H1 (cell line): ENCODE results near the gene MSN. TPM values are rescaled to one million over a fixed set of nuclear protein-coding genes. Genes with fewer than 3 reads are reported as not detected.

Experiments used
- CTCF ChIA-PET: fragments of 300-600 bp; sonication (Branson Sonifier 250); formaldehyde crosslinking; loops from one replicate; lab custom pipeline; 2021; ENCODE audit not compliant: partially characterized antibody; lab: Charles Lee
- POLR2A ChIA-PET: fragments of 300-600 bp; sonication (Branson Sonifier 250); formaldehyde crosslinking; loops from one replicate; lab custom pipeline; 2021; ENCODE audit warnings: inconsistent platforms; ENCODE audit not compliant: partially characterized antibody; lab: Charles Lee
- DNase-seq, 2 experiments: peaks; one replicate each; pipeline versions ENCODE4 v3.0.0 to v3.0.0-alpha.2; 2010 to 2022; ENCODE audit warnings: low spot score in 2 of 2, low read depth in 1 of 2, mixed read lengths in 1 of 2
- FAIRE-seq: peaks from 2 replicates; lab custom pipeline; 2011; peaks lifted over from hg19 to GRCh38; lab: Jason Lieb, UNC
- H2AFZ ChIP-seq: 2 replicates; pipeline ENCODE4 v1.8.1; 2012; ENCODE audit warnings: low read length, inconsistent platforms
- H2AK5ac ChIP-seq: 2 replicates; pipeline ENCODE4 v1.6.1; 2013; ENCODE audit warnings: low read depth, low read length
- H2BK120ac ChIP-seq: replicated peaks from 2 replicates; pipeline ENCODE3; 2013; ENCODE audit warnings: low read depth, low read length, inconsistent platforms
- H2BK12ac ChIP-seq: 2 replicates; pipeline ENCODE4 v1.6.1; 2013; ENCODE audit warnings: low read depth, low read length
- H2BK15ac ChIP-seq: 2 replicates; pipeline ENCODE4 v1.6.1; 2013; ENCODE audit warnings: low read length
- H2BK20ac ChIP-seq: 2 replicates; pipeline ENCODE4 v1.6.1; 2013; ENCODE audit warnings: low read length
- H2BK5ac ChIP-seq: 2 replicates; pipeline ENCODE4 v1.6.1; 2013; ENCODE audit warnings: low read depth, low read length
- H3K14ac ChIP-seq: 2 replicates; pipeline ENCODE4 v1.6.1; 2013; ENCODE audit warnings: inconsistent platforms; ENCODE audit not compliant: insufficient read length
- H3K18ac ChIP-seq: 2 replicates; pipeline ENCODE4 v1.6.1; 2013; ENCODE audit warnings: low read length; ENCODE audit errors: extremely low read depth
- H3K23ac ChIP-seq: 2 replicates; pipeline ENCODE4 v1.6.1; 2013; ENCODE audit warnings: inconsistent platforms; ENCODE audit not compliant: insufficient read length
- H3K23me2 ChIP-seq: 2 replicates; pipeline ENCODE4 v1.6.1; 2013; ENCODE audit warnings: low read depth, low read length
- H3K27ac ChIP-seq: 2 replicates; pipeline ENCODE4 v1.6.1; 2011; ENCODE audit warnings: low read depth, low read length, inconsistent platforms
- H3K27me3 ChIP-seq, 4 experiments: replicated peaks in 1 of 4; 1 replicate in 1 of 4; 2 replicates in 3 of 4; pipeline versions ENCODE4 v1.6.1 to v1.8.1; 2011 to 2013; ENCODE audit warnings: low read length in 3 of 4, mild to moderate bottlenecking in 3 of 4, inconsistent platforms in 2 of 4, mixed read lengths in 2 of 4, moderate library complexity in 1 of 4; ENCODE audit not compliant: control insufficient read depth in 3 of 4, insufficient read depth in 3 of 4; ENCODE audit errors: extremely low read depth in 1 of 4
- H3K36me3 ChIP-seq, 4 experiments: 2 replicates each; pipeline versions ENCODE4 v1.6.1 to v1.8.1; 2011 to 2013; ENCODE audit warnings: mild to moderate bottlenecking in 4 of 4, low read length in 3 of 4, moderate library complexity in 2 of 4, control low read depth in 1 of 4, inconsistent platforms in 1 of 4; ENCODE audit not compliant: insufficient read depth in 4 of 4, control insufficient read depth in 2 of 4
- H3K4ac ChIP-seq: replicated peaks from 2 replicates; pipeline ENCODE3; 2013; ENCODE audit warnings: low read length, low read depth, mixed read lengths, inconsistent platforms; ENCODE audit not compliant: insufficient read length
- H3K4me1 ChIP-seq, 4 experiments: replicated peaks in 1 of 4; 1 replicate in 1 of 4; 2 replicates in 3 of 4; pipeline versions ENCODE4 v1.6.1 to v1.8.1; 2011 to 2013; ENCODE audit warnings: low read length in 3 of 4, inconsistent platforms in 2 of 4, mixed read lengths in 1 of 4; ENCODE audit not compliant: insufficient read depth in 4 of 4, control insufficient read depth in 3 of 4
- H3K4me2 ChIP-seq, 2 experiments: 2 replicates each; pipeline versions ENCODE4 v1.6.1 to v1.8.1; 2011 to 2013; ENCODE audit warnings: low read depth in 2 of 2, low read length in 2 of 2, control low read depth in 1 of 2, inconsistent platforms in 1 of 2, mild to moderate bottlenecking in 1 of 2; ENCODE audit not compliant: insufficient read depth in 1 of 2
- H3K4me3 ChIP-seq, 4 experiments: fragments of 200-600, 300-600 bp in 1 of 4; sonication (generic), shearing (Covaris generic), sonication (Bioruptor Twin) in 1 of 4; 2 replicates each; pipeline versions ENCODE4 v1.5.1 to v1.8.1; 2011 to 2016; ENCODE audit warnings: low read length in 4 of 4, low read depth in 3 of 4, control low read depth in 2 of 4, inconsistent platforms in 2 of 4, mild to moderate bottlenecking in 2 of 4, mixed read lengths in 1 of 4, moderate library complexity in 1 of 4; ENCODE audit not compliant: insufficient read depth in 2 of 4; ENCODE audit errors: extremely low read depth in 1 of 4
- H3K56ac ChIP-seq: replicated peaks from 2 replicates; pipeline ENCODE3; 2013; ENCODE audit warnings: low read depth, mild to moderate bottlenecking, mixed read lengths, low read length, inconsistent platforms; ENCODE audit not compliant: insufficient read length
- H3K79me1 ChIP-seq: 2 replicates; pipeline ENCODE4 v1.6.1; 2013; ENCODE audit warnings: low read depth, low read length, control low read depth
- H3K79me2 ChIP-seq, 2 experiments: 2 replicates each; pipeline versions ENCODE4 v1.6.1 to v1.8.1; 2012 to 2013; ENCODE audit warnings: low read length in 2 of 2, mild to moderate bottlenecking in 2 of 2, inconsistent platforms in 1 of 2; ENCODE audit not compliant: insufficient read depth in 2 of 2, control insufficient read depth in 1 of 2
- H3K9ac ChIP-seq, 4 experiments: replicated peaks in 1 of 4; 1 replicate in 1 of 4; 2 replicates in 3 of 4; pipeline versions ENCODE4 v1.6.1 to v1.8.1; 2011 to 2013; ENCODE audit warnings: low read depth in 3 of 4, low read length in 3 of 4, control low read depth in 2 of 4, mild to moderate bottlenecking in 2 of 4, moderate library complexity in 2 of 4, inconsistent platforms in 1 of 4; ENCODE audit errors: extremely low read depth in 1 of 4
- H3K9me3 ChIP-seq, 2 experiments: 2 replicates each; pipeline versions ENCODE4 v1.6.1 to v1.8.1; 2012 to 2013; ENCODE audit warnings: mild to moderate bottlenecking in 2 of 2, moderate library complexity in 2 of 2, control low read depth in 1 of 2, inconsistent platforms in 1 of 2, low read depth in 1 of 2, low read length in 1 of 2, mixed read lengths in 1 of 2; ENCODE audit not compliant: insufficient read depth in 2 of 2
- H4K20me1 ChIP-seq, 2 experiments: replicated peaks in 1 of 2; 2 replicates each; pipeline versions ENCODE3 to v1.8.1; 2011 to 2013; ENCODE audit warnings: inconsistent platforms in 2 of 2, low read length in 2 of 2, mild to moderate bottlenecking in 1 of 2; ENCODE audit not compliant: insufficient read depth in 2 of 2, control insufficient read depth in 1 of 2
- H4K5ac ChIP-seq: 2 replicates; pipeline ENCODE4 v1.6.1; 2013; ENCODE audit warnings: low read length, low read depth, mixed read lengths, inconsistent platforms; ENCODE audit not compliant: insufficient read length
- H4K8ac ChIP-seq: 2 replicates; pipeline ENCODE4 v1.8.0; 2013; ENCODE audit warnings: mild to moderate bottlenecking, moderate library complexity, low read length, inconsistent platforms; ENCODE audit not compliant: insufficient read depth; ENCODE audit errors: extremely low read depth
- H4K91ac ChIP-seq: replicated peaks from 2 replicates; pipeline ENCODE3; 2013; ENCODE audit warnings: low read length, mixed read lengths, inconsistent platforms; ENCODE audit not compliant: insufficient read length
- EZH2 ChIP-seq: fragments of 200-600 bp; sonication (generic); IDR thresholded peaks from 2 replicates; pipeline ENCODE4 v1.7.1; 2012; ENCODE audit warnings: low read depth, mild to moderate bottlenecking, moderate library complexity, low read length, inconsistent platforms; ENCODE audit not compliant: severe bottlenecking
- HDAC2 ChIP-seq, 2 experiments: fragments of 300-600 bp in 1 of 2; sonication (generic) in 1 of 2; IDR thresholded peaks; 2 replicates each; pipeline ENCODE4 v1.6.1; 2011 to 2012; ENCODE audit warnings: low read depth in 2 of 2, low read length in 2 of 2, mild to moderate bottlenecking in 2 of 2, moderate library complexity in 2 of 2, borderline replicate concordance in 1 of 2, inconsistent platforms in 1 of 2
- KDM5A ChIP-seq: fragments of 200-600 bp; IDR thresholded peaks from 2 replicates; pipeline ENCODE4 v1.7.1; 2012; ENCODE audit warnings: mild to moderate bottlenecking, low read length, inconsistent platforms, mixed read lengths
- MAFK ChIP-seq: IDR thresholded peaks from 2 replicates; pipeline ENCODE4 v1.6.1; 2012; ENCODE audit warnings: low read depth, mild to moderate bottlenecking, improper control_type of control experiment, low read length
- POLR2A ChIP-seq, 2 experiments: IDR thresholded peaks; 1 replicate in 1 of 2; 2 replicates in 1 of 2; pipeline ENCODE4 v1.6.1; 2011; ENCODE audit warnings: low read depth in 2 of 2, low read length in 2 of 2, mild to moderate bottlenecking in 2 of 2; ENCODE audit errors: control extremely low read depth in 1 of 2
- RAD21 ChIP-seq, 2 experiments: IDR thresholded peaks in 1 of 2; conservative IDR thresholded peaks in 1 of 2; 2 replicates each; pipeline ENCODE4 v1.6.1; 2011; ENCODE audit warnings: low read depth in 2 of 2, low read length in 2 of 2, improper control_type of control experiment in 1 of 2, inconsistent platforms in 1 of 2, mild to moderate bottlenecking in 1 of 2, moderate library complexity in 1 of 2
- TAF1 ChIP-seq: IDR thresholded peaks from 2 replicates; pipeline ENCODE4 v1.6.1; 2011; ENCODE audit warnings: mild to moderate bottlenecking, low read depth, low read length
- TBP ChIP-seq: IDR thresholded peaks from 2 replicates; pipeline ENCODE4 v1.6.1; 2011; ENCODE audit warnings: low read depth, low read length, improper control_type of control experiment
- ZNF274 ChIP-seq: IDR thresholded peaks from 2 replicates; pipeline ENCODE4 v1.7.0; 2012; ENCODE audit warnings: low read length, borderline replicate concordance; ENCODE audit errors: extremely low read depth
- WGBS, 2 experiments: shearing (Covaris generic) in 1 of 2; methylation state at CpG; one replicate each; pipeline versions ENCODE4 v1.1.6 to v1.1.7; 2013 to 2015; ENCODE audit warnings: low lambda C conversion rate in 2 of 2, mixed read lengths in 2 of 2, inconsistent platforms in 1 of 2, low coverage in 1 of 2, missing lambda C conversion rate in 1 of 2; ENCODE audit not compliant: insufficient replicate concordance in 2 of 2, insufficient coverage in 1 of 2, insufficient read length in 1 of 2; ENCODE audit errors: extremely low coverage in 1 of 2, missing lambda C conversion rate in 1 of 2; 5-methylcytosine and 5-hydroxymethylcytosine counted together
- polyA plus RNA-seq, 7 experiments: library from polyadenylated mRNA; depleted of rRNA in 3 of 7; stranded (reverse) in 5 of 7; unstranded in 2 of 7; fragments of >200 nt in 5 of 7; fragments of 200-250 nt in 2 of 7; gene quantifications; 1 replicate in 5 of 7; 2 replicates in 1 of 7; 4 replicates in 1 of 7; pipeline versions ENCODE4 v1.2.1 to v1.2.3, GENCODE V29; 2011 to 2013; ENCODE audit warnings: missing spikeins in 2 of 7, mixed read lengths in 2 of 7
- total RNA-seq: library from RNA; stranded (reverse); fragmentation: NEBNext Ultra II Directional; extraction: Animal tissue kit (Norgen Biotek cat#: 25700); gene quantifications from 2 replicates; pipeline ENCODE4 v1.2.1, GENCODE V29; 2021
- TF ChIP-seq, protein P1 (sequence below): IDR thresholded peaks from 2 replicates; pipeline ENCODE4 v1.6.1; 2011; ENCODE audit warnings: low read length, improper control_type of control experiment
- TF ChIP-seq, protein P2 (sequence below): IDR thresholded peaks from 2 replicates; pipeline ENCODE4 v1.6.1; 2012; ENCODE audit warnings: low read length, inconsistent platforms

Gene MSN
- total and polyA plus RNA-seq, 2 of the 8 experiments (the other 6 are each of a cell fraction or from before 2014, with no cell fraction given) = 112 to 133 TPM

DNA sequence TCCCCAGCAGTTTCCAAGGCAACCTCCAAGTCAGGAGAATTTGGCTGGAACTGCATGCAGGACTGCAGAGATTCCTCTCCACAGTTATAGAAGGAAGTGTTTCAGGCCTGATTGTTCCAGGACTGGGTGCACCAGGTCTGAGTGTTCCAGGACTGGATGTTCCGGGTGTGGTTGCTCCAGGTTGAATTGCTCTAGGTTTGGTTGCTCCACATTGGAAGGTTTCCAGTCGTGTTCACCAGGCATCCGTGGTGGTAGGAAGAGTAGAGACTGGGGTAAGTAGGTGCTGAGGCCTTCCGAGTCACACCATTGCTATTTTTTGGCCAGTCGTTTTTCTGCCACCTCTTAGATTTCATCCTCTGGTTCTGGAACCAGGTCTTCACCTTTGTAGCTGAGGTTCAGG is 105.4 kb downstream of the MSN start:
- Histone ChIP-seq H4K20me1 (no peaks in the 10 kb centered on the region), H3K23ac (no peak overlapping the region), H3K14ac (no peak overlapping the region), H3K79me2 (no peaks in the 10 kb centered on the region), H2AFZ (no peak overlapping the region), H2AK5ac (no peak overlapping the region), H3K4me2 (no peak overlapping the region), H3K9me3 (no peaks in the 10 kb centered on the region), H3K79me1 (no peaks in the 10 kb centered on the region), H2BK20ac (no peak overlapping the region), H3K4me1 (no peaks in the 10 kb centered on the region), H4K5ac (no peak overlapping the region), H4K8ac (no peak overlapping the region), H2BK12ac (no peak overlapping the region), H2BK120ac (no peak overlapping the region), H3K27me3 (no peaks in the 10 kb centered on the region), H3K9ac (no peak overlapping the region), H3K27ac (no peak overlapping the region), H3K23me2 (no peaks in the 10 kb centered on the region), H3K4ac (no peak overlapping the region), H3K18ac (no peak overlapping the region), H3K4me3 (no peak overlapping the region), H2BK5ac (no peak overlapping the region), H3K36me3 (no peaks in the 10 kb centered on the region), H3K56ac (no peak overlapping the region), H4K91ac (no peak overlapping the region), H2BK15ac (no peak overlapping the region)
- POLR2A ChIA-PET = no interaction called here
- CTCF ChIA-PET = no interaction called here
- DNase-seq (no peak), FAIRE-seq (no peak)
- WGBS, 2 experiments = 71% methylated on average over 5 of the region's 5 CpGs; no CpG with 5 or more reads in 1 of the 2 experiments
- no peak for TF ChIP-seq KDM5A
- no peak for TF ChIP-seq TAF1
- no peak for TF ChIP-seq HDAC2 (IDR thresholded peaks at IDR 0.05; ENCODE audit: borderline replicate concordance in 1 of 2, low read depth in 2 of 2, low read length in 2 of 2)
- TF ChIP-seq MAFK = no peak
- TF ChIP-seq ZNF274 = no peak
- TF ChIP-seq, protein P1, sequence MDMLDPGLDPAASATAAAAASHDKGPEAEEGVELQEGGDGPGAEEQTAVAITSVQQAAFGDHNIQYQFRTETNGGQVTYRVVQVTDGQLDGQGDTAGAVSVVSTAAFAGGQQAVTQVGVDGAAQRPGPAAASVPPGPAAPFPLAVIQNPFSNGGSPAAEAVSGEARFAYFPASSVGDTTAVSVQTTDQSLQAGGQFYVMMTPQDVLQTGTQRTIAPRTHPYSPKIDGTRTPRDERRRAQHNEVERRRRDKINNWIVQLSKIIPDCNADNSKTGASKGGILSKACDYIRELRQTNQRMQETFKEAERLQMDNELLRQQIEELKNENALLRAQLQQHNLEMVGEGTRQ = no peak
- no peak for TF ChIP-seq POLR2A (IDR thresholded peaks at IDR 0.05; ENCODE audit: control extremely low read depth in 1 of 2, low read depth in 2 of 2, low read length in 2 of 2)
- TF ChIP-seq RAD21 (IDR thresholded peaks at IDR 0.05 in 1 of 2, conservative IDR thresholded peaks at IDR 0.05 in 1 of 2; ENCODE audit: low read depth in 2 of 2, low read length in 2 of 2) = no peak
- TF ChIP-seq, protein P2, sequence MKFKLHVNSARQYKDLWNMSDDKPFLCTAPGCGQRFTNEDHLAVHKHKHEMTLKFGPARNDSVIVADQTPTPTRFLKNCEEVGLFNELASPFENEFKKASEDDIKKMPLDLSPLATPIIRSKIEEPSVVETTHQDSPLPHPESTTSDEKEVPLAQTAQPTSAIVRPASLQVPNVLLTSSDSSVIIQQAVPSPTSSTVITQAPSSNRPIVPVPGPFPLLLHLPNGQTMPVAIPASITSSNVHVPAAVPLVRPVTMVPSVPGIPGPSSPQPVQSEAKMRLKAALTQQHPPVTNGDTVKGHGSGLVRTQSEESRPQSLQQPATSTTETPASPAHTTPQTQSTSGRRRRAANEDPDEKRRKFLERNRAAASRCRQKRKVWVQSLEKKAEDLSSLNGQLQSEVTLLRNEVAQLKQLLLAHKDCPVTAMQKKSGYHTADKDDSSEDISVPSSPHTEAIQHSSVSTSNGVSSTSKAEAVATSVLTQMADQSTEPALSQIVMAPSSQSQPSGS = no peak
- TF ChIP-seq TBP = no peak
- no peak for TF ChIP-seq EZH2
